Eye (tissue), 1 donor: Measurements from ENCODE around the gene RPS27.

Source experiments
- DNase-seq: peaks from one replicate; pipeline ENCODE4 v3.0.0-alpha.2; 2015

The RPS27 gene

GRCh38 chr1:153990468-153991150, at the start of gene RPS27:
Gene RPS27, plus strand, starts transcription at chr1:153990762. Its CDS starts 35 bp downstream, at chr1:153990797.
- DNase-seq = peak; percentile 99

- no peak for DNase-seq
These were observed 48.5 kb upstream of the RPS27 start for GRCh38 chr1:153941826-153942725.

- no peak for DNase-seq
These were observed 47.6 kb upstream of the RPS27 start for GRCh38 chr1:153942766-153943549.

- no peak for DNase-seq
These were observed 46.3 kb upstream of the RPS27 start for GRCh38 chr1:153944005-153944826.

- no peak for DNase-seq
These were observed 45.8 kb upstream of the RPS27 start for GRCh38 chr1:153944827-153945117.

- DNase-seq = peak; percentile 56
These were observed 45.3 kb upstream of the RPS27 start for GRCh38 chr1:153945131-153945794.

- peak; percentile 79 for DNase-seq
These were observed 44.6 kb upstream of the RPS27 start for GRCh38 chr1:153945795-153946621.

- DNase-seq = peak; percentile 92
These were observed 43.8 kb upstream of the RPS27 start, which contains the start of gene DENND4B for GRCh38 chr1:153946622-153947241. Gene DENND4B, minus strand, starts transcription at chr1:153946718. Its CDS starts 2,344 bp downstream, at chr1:153944374.

GRCh38 chr1:153951183-153951582, 39.4 kb upstream of the RPS27 start:
- DNase-seq = no peak

- no peak for DNase-seq
These were observed 38.8 kb upstream of the RPS27 start for GRCh38 chr1:153951801-153952200.

GRCh38 chr1:153953859-153954365, 36.6 kb upstream of the RPS27 start:
- DNase-seq = no peak

- no peak for DNase-seq
These were observed 35.7 kb upstream of the RPS27 start for GRCh38 chr1:153954826-153955225.

GRCh38 chr1:153956997-153957715, 33.4 kb upstream of the RPS27 start:
- no peak for DNase-seq

- DNase-seq = no peak
These were observed 32.8 kb upstream of the RPS27 start for GRCh38 chr1:153957744-153958110.

GRCh38 chr1:153958111-153958960, 32.2 kb upstream of the RPS27 start, which contains the start of gene CRTC2:
Gene CRTC2, minus strand, starts transcription at chr1:153958612. Its CDS starts 115 bp downstream, at chr1:153958497.
- peak; percentile 99 for DNase-seq

GRCh38 chr1:153958961-153959260, 31.7 kb upstream of the RPS27 start:
- no peak for DNase-seq

- no peak for DNase-seq
These were observed 31.1 kb upstream of the RPS27 start for GRCh38 chr1:153959454-153959853.

GRCh38 chr1:153960206-153960605, 30.4 kb upstream of the RPS27 start:
- no peak for DNase-seq

- DNase-seq = no peak
These were observed 29.1 kb upstream of the RPS27 start for GRCh38 chr1:153961421-153961820.
